Measurements from ENCODE around the gene PTPRM.

The PTPRM gene

DNA sequence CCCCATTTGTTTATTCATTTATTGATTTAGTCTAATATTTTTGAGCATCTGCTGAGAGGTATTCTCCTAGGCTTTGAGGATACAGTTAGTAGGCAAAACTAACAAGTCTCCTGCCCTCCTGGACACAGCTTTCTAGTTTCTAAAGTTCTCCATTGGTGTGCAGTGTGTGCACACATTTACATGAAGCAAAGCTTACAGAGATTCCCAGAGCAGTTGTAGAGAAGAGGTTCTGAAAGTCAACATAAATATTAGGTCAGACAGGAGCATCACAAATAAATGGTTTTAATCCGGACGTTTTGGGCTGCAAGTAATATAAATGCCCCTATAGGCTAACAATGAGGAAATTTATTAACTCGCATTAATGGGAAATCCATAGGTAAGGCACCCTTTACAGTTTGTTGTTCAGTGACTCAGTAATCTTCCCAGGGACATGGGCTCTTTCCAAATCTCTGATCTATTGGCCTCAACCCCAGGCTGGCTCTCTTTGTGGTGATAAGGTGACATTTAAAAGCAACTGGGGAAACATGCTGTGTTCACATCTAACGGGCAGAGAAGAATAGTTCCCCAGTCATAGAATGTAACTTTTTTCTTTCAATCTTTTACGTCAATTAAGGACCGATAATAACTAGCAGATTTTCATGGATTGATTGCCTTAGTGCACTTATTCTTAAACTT, 407.2 kb downstream of the PTPRM start:
- no peak for DNase-seq

DNA sequence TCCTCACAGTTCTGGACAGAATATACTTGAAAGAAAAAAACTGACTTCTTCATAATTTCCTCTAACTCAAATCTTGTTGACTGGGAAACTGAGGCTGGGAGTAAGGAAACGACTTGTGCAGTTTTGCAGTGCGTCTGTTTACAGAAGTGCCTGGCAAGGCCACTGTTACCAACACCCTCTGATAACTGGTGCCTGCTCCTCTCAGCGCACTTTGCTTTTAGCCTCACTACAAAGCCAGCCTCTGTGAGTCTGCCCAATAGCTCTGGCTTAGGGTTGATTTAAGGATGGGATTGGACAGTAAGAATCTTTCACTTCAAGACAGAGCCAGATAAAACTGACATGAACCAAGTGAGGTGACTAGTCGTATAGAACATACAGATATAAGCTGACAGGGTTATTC, 410.8 kb downstream of the PTPRM start:
- no peak for DNase-seq

GRCh38 chr18:7978834-7979233, 411.7 kb downstream of the PTPRM start:
- no peak for DNase-seq

GRCh38 chr18:7979714-7980113, 412.6 kb downstream of the PTPRM start:
- DNase-seq, result no peak

GRCh38 chr18:7980136-7980535, 413.0 kb downstream of the PTPRM start:
- DNase-seq, result peak; percentile 54

GRCh38 chr18:7980656-7981055, 413.5 kb downstream of the PTPRM start:
- DNase-seq, result no peak

DNA sequence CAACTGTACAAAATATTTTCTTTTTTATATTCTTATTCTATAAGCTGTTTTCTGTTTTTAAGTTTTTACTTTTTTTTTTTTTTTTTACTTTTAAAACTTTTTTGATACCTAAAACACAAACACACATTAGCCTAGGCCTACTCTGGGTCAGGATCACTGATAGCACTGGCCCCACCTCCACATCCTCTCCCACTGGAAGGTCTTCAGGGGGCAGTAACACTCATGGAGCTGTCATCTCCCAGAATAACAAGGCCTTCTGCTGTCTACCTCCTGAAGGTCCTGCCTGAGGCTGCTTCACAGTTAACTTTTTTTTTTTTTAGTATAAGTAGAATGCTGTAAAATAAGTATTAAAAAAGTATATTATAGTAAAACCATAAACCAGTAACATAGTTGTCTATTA, 415.1 kb downstream of the PTPRM start:
- DNase-seq, result no peak

DNA sequence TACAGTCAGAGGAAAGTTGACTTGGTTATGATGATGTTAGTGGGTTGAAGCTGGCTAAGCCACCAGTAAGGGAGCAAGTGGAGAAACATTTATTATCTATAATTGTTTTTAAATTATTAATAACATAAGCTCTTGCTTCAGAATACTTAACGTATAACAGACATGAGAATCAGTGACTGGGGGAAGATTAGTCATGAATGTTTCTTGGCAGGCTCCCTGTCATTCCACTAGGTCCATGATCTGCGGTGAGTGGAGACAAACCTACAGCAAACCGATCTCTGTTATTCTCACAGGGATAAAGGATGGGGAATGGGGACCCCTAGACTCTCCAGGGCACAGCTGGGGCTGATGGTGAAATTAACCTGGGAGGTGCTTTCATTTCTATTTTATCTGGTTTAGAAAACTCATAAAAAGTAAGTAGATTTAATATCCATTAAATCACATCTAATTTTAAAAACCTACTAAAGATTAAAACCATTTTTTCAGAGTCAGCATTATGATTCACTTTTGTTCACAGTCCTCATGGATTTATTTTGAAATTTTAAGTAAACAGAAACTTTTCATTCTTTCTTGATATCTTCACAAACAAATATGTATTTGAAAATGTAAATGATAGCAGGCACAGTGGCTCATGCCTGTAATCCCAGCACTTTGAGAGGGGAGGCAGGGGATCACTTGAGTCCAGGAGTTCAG, 420.3 kb downstream of the PTPRM start:
- no peak for DNase-seq

DNA sequence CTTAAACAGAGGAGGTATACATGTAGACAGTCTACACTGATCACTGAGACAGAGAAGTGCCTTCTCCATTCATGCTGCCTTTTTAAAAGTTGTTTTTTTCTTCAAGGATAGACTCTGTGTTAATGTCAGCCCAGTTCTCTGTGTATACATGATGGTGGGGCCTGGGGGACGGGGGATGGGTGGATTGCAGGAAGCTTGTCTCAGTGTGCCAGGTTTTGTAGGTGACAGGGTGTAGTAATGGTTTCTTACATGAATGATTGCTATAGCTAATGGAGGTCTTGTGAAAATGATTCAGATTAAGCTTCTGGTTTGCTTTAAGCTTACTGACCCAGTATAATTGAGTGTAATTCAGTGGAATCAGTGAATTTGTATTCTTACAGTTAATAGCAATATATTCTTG, 423.6 kb downstream of the PTPRM start:
- DNase-seq, result no peak

GRCh38 chr18:8001711-8002301, 434.7 kb downstream of the PTPRM start:
- no peak for DNase-seq

DNA sequence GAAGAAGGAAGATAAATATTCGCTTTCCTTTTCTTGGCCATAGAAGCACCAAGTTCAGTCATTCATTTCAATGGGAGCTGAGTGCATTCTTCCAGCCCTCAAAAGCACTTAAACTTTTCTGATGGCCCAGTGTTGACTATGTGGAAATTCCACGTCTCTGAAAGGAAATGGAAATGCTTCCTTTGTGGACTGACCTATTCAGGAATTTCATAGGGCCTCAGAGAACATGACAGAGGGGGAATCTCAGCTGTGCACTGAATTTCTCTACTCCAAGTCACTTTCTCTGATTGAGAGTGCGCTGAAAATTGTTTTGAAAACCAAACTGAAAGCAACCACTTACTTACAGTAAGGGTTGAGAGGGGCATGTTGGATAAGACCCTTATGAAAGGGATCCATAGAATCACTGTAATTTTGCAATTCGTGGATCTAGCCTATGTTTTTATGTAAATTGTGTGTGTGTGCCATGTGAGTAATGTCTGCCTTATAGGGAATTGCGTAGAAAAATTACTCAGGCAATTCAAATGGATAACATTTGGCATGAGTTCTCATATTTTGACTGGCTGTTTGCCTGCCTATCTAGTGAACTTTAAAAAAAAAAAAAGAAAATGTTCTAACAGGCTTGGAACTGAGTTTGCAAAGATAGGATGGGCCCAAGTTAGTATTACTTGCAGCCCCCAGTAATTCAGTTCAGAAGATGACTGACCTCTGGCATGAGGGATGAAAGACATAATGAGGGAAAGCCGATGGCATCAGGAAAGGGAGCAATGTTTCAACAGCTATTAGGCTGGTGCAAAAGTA, 437.0 kb downstream of the PTPRM start:
- no peak for DNase-seq

DNA sequence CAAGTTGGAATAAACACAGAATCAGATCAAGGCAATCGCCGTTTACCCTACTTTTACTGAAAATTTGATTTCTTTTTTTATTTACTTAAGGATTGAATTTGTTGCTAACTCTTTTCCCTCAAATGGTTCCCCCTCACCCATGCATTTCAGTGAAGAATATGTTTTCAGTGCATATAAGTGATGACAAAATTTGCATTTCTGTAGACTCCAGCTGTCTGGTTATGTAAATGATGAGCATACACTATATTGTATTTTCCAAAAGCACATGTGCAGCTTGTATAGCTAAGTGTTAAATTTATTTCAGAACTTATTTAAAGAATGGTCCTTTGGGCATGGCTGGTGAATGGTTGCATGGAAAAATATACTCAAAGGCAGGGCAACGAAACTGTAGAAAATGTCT, 437.7 kb downstream of the PTPRM start:
- DNase-seq, result no peak

DNA sequence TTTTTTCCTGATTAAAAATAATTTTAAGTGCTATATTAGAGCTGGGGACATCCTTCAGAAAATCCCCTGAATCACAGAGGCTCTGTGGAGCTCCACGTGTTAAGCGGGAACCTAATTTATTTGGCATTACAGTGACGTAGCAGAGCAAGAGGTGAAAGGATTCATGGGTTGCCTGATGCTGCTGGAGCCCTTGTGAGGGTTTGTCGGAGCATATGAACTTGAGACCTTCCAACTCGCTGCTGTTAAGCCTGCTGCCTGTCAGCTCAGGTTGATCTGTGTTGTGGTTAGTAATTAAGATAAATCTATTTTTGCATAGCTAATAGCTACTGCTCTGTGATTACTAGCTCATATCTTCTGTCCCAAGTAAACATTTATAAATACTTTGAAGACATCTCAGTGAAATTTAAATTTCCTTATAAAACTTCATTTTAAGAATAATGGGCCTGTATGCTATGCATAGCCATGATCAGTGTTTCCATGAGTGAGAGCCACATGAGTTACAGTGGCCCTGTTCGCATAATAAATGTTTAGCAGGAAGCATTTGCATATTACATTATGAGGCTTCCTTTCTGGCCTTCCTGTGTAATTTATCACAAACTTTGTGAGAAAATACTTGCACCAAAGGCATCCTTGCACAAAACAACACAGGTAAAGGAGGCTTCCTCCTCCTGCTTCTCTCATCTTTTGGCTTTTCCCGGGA, 438.9 kb downstream of the PTPRM start:
- DNase-seq, result no peak

- no peak for DNase-seq
Observed at GRCh38 chr18:8006979-8007378, 439.9 kb downstream of the PTPRM start.

DNA sequence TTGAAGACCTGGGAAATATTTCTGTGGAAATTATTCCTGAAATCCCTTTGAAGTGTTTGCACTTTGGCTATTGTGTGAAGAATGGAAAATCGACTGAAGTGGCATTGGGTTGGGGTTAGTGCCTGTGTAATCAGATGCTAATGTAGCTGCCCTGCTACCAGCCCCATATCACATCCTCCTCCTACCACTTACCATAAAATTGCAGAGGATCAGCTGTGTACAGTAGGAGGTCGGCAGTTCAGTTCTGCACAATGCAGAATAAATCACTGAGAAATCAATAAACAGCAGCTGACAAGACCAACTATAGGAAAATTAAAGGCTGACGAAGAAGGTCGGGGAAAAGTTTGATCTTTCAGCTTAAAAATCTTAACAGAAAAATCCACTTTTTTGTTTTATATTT, 440.9 kb downstream of the PTPRM start:
- no peak for DNase-seq

- no peak for DNase-seq
Observed at GRCh38 chr18:8011361-8011760, 444.2 kb downstream of the PTPRM start.

DNA sequence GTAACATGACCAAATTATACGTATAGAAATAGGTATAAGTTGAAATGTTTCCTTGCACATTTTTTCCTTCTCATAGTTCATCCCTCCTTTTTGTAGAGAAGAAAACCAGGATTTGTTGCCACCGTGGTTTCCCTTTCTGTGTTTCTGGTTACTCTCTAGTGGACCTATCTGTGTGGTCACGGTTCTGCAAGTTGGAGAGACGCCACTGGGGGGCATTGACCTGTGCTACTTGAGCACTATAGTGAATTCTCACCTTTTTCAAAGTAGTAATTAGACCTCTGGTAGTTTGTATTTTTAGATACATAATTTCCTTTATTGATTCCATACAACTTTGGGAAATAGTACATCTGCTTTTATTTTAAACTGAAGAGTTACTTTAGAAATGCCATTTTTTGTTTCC, 444.8 kb downstream of the PTPRM start:
- peak; percentile 19 for DNase-seq

GRCh38 chr18:8018701-8019331, 451.7 kb downstream of the PTPRM start:
- no peak for DNase-seq

GRCh38 chr18:8019600-8019999, 452.5 kb downstream of the PTPRM start:
- no peak for DNase-seq

GRCh38 chr18:8020132-8020846, 453.2 kb downstream of the PTPRM start:
- no peak for DNase-seq

- no peak for DNase-seq
Observed at GRCh38 chr18:8029061-8029460, 461.9 kb downstream of the PTPRM start.

- no peak for DNase-seq
Observed at GRCh38 chr18:8029731-8030130, 462.6 kb downstream of the PTPRM start.
